SW 1271 (cell line): ENCODE data around the gene MTX3.

Experiments used
- DNase-seq, 2 experiments: peaks; one replicate each; lab custom pipeline; 2025; lab: John Stamatoyannopoulos, UW

The MTX3 gene, protein sequence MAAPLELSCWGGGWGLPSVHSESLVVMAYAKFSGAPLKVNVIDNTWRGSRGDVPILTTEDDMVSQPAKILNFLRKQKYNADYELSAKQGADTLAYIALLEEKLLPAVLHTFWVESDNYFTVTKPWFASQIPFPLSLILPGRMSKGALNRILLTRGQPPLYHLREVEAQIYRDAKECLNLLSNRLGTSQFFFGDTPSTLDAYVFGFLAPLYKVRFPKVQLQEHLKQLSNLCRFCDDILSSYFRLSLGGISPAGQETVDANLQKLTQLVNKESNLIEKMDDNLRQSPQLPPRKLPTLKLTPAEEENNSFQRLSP

GRCh38 chr5:79990598-79991507, at the start of gene MTX3:
Gene MTX3 (minus strand): TSS chr5:79991262. CDS start chr5:79991238, 24 bp downstream.
- DNase-seq = peak; percentile 76 to 88

DNA sequence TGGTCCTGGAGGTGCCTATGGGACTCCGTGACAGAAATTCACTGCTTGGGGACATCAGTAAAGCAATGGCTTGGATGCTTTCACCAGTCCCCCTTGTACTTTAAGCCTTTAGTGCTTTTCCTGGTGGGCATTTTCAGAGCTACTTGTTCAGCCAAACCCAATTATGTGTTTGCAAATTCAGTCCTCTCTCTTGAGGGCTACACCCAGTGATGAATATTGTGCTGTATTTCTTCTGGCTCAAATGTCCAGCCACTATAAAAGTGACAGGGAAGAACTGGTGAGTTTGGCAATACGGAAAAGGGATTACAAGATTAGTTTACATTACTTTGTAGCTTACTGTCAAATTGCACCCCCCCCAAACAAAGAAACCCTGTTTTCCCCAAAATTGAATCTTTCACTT, 48.6 kb upstream of the MTX3 start:
- no peak for DNase-seq

DNA sequence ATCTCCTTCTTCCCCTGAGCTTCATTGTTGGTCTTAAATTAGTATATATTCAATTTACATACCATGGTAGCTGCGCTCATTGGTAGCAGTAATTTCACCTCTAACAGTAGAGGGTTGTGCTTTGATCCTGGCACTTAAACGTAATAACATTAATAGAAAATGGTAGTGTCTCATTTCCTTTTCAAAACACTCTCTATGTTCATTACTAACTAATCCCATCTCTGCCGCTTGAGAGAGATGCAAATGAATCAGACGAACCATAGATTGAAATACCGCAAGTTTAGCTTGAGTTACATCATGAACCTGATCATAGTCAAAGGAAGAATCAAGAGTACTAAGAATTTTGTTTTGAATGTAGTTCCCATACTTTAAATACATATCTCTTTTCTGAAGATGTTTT, 46.3 kb upstream of the MTX3 start:
- no peak for DNase-seq

- no peak for DNase-seq
Measured at GRCh38 chr5:80036615-80037014, 45.6 kb upstream of the MTX3 start.

- no peak for DNase-seq
Measured at GRCh38 chr5:80035839-80036238, 44.8 kb upstream of the MTX3 start.

DNA sequence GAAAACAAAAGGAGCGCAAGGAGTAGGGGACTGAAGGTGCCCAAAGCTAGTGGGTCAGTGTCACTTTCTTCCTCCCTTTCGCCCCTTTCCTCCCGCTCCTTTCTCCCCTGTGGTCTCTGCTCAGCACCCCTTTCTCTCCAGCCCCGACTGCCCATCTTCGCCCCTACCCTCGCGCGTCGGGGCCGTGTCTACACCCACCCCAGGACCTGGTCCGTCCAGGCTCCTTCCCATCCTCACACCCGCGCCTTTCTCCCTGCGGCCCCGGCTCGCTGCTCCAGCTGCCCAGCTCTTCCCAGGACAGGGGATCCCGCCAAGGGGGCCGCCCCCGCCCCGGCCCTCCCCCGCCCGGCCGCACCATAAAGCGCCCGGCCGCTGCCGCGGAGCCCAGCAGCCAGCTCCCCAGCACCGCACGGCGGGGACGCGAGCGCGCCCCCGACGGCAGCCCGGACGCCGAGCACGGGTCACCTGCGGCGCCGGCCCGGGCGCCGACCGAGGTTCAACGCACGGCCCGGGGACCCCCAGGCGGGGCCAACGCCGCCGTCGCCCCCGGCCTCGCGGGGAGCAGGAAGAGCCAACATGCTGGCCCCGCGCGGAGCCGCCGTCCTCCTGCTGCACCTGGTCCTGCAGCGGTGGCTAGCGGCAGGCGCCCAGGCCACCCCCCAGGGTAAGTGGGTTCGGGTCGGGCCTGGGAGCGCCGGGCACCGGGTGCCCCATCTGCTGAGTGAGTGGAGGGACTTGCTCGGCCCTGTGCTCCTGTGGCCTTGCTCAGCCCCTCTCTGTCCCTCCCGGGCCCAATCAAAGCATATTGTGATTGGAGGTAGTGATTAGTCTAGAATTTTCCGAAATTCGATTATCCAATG, 44.1 kb upstream of the MTX3 start, which contains the start of gene THBS4:
THBS4 (plus strand) TSS at position 387 of the 860 bp plus-strand sequence; CDS start at position 577, 190 bp downstream.
- DNase-seq = no peak

- DNase-seq = no peak
Measured at GRCh38 chr5:80034559-80034958, 43.5 kb upstream of the MTX3 start.

DNA sequence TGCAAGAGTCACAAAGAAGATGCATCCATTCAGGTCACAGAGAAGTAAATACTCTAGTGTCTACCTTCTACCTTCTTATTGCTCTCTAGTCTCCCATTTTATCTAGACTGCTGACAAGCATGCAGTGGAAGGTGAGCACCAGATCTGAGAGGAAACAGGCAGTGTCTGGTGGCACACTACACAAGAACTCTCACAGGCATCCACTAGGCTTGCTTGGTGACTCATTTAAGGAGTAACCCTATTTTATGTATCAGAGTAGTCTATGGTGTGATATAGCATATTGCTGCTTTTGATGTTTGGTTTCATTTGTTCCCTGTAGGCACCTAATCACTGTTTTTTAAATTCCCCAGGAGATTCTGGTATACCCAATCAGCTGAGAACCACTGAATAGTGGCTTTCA, 42.5 kb upstream of the MTX3 start:
- DNase-seq = no peak

DNA sequence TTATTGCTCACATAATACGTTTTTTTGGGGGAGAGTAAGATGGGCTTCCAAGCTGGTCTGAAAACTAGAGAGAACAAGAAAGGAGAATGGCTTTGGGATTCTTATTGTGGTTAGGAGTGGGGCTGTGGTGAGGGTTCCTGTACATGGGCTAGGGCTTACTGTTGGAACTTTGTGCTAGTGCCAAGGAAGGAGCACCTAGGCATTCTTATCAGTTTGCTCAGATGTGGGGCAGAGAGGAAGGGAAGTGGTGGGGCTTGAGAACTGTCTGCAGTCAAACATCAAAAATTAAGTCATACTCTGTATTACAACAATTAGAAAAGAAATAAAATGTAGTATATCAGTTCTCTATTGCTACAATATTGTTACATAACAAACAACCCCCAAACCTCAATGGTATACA, 40.0 kb upstream of the MTX3 start:
- DNase-seq = no peak

- no peak for DNase-seq
Measured at GRCh38 chr5:80026841-80027240, 35.8 kb upstream of the MTX3 start.

DNA sequence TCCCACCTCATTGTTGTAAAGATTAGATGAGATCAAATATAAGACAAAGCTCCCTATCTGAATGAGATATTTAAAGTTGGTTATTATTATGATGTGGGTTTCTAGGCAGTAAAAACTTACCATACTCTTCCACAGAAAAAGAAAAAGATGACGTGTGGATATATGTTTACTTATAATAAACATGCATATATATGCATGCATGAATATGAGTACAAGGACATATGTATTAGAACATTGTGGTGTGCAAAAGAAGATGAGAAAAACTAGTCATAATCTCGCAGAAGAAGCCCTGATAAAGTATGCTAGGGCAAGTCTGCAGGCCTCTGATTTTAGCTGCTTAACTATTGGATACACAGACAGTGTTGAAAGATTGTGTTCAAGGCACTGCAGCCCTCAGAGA, 34.0 kb upstream of the MTX3 start:
- no peak for DNase-seq

GRCh38 chr5:80010754-80011392, 19.8 kb upstream of the MTX3 start:
- DNase-seq = no peak

DNA sequence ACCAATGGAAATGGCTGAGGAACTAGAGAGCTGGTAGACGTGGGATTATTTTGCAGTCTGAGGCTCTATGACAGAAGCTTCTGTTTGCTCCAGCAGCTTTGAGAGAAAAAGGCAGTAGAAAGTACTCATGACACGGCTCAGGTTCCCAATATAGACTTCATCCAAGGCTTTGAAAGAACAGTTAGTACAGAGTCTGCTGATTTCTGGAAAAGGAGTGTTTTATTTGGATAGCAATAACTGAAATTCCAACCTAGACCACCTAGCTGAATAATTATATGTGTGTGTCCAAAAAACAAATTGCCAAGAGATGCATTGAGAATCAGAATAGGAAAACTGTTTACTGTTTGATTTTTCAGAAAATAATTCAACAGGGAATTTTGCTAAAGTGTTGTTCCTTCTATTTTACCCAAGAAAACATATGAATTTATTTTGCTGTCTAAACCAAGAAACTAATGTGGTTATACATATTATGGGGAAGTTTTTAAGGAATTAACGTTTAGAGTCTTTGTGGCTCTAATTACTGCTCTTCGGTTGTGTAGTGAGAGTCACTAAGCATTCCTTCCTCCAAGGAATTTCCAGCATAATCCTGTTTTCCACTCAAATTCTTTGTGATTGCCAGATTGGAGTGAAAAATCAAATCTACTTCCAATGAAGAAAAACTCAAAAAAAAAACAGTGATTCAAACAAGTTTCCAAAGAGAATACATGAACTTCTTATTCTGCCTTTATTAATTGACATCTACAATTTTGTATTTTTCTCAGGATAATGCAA, 18.1 kb upstream of the MTX3 start:
- DNase-seq = no peak

- DNase-seq = no peak
Measured at GRCh38 chr5:80002677-80003076, 11.6 kb upstream of the MTX3 start.

DNA sequence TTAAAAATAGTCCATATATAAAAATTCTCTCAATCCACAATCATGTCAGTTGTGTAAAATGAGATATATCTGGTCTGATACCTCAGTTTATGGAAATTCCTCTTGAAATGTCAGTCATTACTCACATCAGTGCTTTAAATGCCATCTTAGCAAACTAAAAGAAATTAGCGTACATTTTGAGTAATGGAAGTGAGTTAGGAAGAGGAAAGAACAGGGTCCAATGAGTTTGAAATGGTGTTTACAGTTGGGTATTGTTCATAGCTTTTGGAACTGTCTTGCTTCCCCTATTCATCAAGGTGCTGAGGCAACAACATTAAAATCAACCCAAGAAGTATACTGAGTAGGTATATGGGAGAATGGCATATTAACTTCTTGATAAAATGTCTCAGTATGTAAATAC, 8.7 kb upstream of the MTX3 start:
- no peak for DNase-seq

GRCh38 chr5:79992891-79993657, 2.0 kb upstream of the MTX3 start:
- DNase-seq = no peak

DNA sequence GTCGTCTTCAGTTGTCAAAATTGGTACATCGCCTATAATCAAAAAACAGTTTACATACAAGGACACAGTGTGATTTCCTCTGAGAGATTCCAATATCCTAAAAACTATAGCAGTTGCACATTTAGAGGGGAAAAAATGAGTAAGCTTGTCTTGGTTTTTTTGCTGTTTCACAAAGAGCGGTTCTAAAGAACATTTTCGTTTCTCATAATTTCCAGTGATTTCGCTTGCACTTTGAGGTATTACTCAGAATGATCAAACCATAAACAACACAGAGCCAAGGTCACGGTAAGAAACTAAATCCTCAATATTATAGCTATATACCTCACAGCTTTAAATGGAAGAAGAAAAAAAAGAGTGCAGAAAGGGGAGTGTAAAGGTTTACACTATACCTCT, 861 bp downstream of the MTX3 start:
- no peak for DNase-seq

DNA sequence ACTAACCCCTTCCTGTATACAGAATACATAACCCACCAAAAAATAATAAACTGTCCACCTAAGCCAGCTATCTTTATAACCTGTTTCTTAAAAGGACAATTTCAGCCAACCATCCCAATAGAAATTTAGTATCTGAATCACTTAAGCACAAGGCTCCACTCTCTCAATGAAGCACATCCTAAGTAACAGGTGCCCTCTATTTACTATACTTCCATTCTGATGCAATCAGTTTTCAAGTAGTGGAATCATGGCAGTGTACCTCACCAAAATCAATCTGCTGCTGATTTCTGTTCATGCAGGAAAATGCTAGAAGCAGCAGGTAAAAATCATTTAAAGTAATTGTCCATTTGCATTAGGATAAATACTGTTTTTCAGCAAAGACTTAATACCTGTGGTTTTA, 4.8 kb downstream of the MTX3 start:
- no peak for DNase-seq

DNA sequence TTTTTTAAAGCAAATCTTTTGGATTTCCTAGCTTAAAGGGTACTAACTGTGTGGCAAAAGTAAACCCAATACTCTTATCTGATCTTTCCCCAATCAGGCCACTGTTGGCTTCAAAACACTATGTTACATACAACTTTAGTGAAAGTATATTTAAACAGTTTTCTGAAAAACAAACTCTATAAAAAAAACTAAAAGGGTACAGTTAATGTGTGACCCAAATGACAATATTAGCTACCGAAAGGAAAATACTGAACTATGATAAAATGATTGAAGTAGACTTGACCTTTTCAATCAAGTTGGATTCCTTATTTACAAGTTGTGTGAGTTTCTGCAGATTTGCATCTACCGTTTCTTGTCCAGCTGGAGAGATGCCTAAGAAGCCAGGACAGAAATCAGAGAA, 5.8 kb downstream of the MTX3 start:
- DNase-seq = no peak

DNA sequence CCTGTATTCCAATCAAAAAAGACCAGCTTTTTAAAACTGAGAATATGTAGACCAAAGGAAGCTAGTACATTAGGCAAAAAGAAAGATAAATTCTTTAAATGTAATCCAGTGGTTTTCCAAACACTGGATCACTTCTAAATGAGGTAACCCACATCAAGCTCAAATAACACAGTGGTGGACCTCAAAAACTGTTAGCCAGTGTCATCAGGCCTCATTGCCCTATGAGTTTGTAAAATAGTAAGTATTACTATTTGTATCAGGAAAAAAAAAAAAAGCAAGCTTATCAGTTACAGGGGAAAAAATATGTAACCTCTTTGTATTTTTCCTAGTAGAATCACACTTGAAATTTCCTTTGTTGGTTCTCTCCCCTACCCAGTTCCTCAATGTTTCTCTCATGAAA, 6.7 kb downstream of the MTX3 start:
- DNase-seq = no peak
